HG03460 (cell line): Measurements from ENCODE around the gene WDR64.
"Not testable (repeated sequence)": the region's sequence is repeated elsewhere in the genome, so short reads cannot be mapped to it uniquely, and the experiment has no call there.

Experiments used
- ATAC-seq: cut with Tn5 transposase; IDR thresholded peaks from one replicate; pipeline ENCODE4 v1.9.1; 2021; ENCODE audit not compliant: unreplicated experiment

Gene WDR64

GRCh38 chr1:241654641-241655040 is 2.6 kb downstream of the WDR64 start:
- ATAC-seq, result no peak

GRCh38 chr1:241658081-241658793 is 6.2 kb downstream of the WDR64 start:
- ATAC-seq, result no peak

GRCh38 chr1:241659016-241659415 is 6.9 kb downstream of the WDR64 start:
- ATAC-seq, result not testable (repeated sequence)

DNA sequence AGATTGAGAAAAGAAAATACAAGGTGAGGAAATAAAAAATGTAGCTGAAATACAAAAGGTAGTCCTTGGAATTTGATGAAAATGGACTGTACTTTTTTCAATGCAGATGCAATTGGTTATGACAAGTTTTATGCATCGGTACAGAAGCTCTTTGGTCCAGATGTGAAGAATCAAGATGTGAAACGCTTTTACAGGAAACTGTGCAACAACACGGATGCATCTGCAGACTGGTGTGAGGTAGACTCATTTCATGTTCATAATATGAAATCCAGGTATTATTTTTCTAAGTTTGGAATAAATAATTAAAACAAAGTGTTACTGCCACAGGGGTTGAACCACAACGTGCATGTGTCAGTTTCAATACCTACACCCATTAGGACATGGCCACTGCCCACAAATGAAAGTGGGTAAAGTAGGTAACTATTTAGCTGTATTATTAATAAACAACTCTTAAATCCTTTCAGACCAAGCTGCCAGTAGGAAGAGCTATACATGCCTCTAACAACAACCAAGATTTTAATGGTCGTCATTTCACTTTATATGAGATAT is 8.4 kb downstream of the WDR64 start:
- no peak for ATAC-seq

GRCh38 chr1:241666419-241666818 is 14.3 kb downstream of the WDR64 start:
- no peak for ATAC-seq

GRCh38 chr1:241672301-241672700 is 20.2 kb downstream of the WDR64 start:
- no peak for ATAC-seq

DNA sequence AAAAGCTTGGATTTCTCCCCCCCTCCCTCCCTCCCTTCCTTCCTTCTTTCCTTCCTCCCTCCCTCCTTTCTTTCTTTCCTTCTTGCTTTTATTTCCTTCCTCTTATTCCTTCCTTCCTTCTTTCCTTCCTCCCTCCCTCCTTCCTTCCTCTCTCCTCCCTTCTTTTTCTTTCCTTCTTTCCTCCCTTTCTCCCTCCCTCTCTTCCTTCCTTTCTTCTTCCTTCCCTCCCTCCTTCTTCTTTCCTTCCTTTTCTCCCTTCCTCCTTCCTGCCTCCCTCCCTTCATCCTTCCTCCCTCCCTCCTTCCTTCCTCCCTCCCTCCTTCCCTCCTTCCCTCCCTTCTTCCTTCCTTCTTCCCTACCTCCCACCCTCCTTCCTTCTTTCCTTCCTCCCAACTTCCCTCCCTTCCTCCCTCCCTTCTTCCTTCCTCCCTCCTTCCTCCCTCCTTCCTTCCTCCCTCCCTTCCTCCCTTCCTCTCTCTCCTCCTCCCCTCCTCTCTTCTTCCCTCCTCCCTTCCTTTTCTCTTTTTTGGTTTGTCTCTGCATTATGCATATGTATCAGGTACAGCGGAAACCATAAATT is 22.8 kb downstream of the WDR64 start:
- ATAC-seq, result no peak

DNA sequence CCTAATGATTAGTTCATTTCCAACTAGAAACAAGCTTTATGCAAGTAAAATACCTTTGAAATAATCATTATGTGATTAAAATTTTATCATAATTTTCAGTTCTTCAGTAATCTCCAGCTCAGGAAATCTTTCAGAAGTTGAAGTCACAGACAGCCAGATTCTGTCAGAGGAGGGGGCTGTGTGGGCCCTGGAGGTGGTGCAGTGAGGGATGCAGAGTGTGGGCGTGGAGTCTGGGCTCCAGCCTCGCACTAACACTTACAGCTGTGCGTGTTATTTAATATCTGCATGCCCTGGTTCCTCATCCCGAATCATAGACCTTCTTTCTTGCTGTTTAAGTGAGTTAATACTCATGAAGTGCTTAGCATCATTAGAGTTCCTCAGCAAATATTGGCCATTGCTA is 23.9 kb downstream of the WDR64 start:
- no peak for ATAC-seq

GRCh38 chr1:241677201-241677600 is 25.1 kb downstream of the WDR64 start:
- peak; percentile 84 for ATAC-seq

DNA sequence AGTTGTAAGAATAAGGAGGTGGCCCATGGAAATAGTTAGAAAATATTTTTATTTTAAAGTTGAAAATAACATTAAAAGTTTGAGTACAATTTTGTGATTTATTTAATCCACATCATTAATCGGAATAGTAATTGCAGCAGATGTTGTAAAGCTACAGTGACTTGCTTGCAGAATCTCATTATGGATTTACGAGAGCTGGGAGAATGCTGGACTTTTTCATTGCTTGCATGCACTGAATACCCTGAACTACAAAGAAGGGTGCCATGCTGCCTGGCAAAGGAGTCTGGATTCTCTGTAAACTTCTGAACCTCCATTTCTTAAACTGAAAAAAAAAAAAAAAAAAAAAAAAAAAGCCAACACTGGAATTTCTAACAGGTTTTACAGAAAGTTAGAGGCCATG is 26.5 kb downstream of the WDR64 start:
- no peak for ATAC-seq

DNA sequence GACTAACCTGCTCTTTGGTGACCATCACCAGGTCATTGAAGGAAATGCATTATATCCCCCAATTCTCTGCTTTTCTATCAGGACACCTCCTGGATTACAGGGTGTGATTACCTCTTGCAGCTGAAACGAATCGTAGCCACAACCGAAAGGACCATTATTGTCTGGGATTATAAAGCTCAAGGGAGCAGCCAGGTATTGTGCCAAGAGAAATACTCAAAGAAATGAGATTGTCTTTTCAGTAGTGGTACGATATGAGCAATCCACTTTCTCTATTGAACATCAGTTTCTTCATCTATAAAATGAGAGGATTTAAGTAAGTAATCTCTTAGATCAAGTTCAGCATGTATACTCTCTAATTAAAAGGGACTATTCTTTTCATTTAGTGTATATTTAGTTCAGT is 27.3 kb downstream of the WDR64 start:
- no peak for ATAC-seq

- ATAC-seq, result no peak
Measured at GRCh38 chr1:241679961-241680360, 27.9 kb downstream of the WDR64 start.

GRCh38 chr1:241681861-241682448 is 29.9 kb downstream of the WDR64 start:
- not testable (repeated sequence) for ATAC-seq

DNA sequence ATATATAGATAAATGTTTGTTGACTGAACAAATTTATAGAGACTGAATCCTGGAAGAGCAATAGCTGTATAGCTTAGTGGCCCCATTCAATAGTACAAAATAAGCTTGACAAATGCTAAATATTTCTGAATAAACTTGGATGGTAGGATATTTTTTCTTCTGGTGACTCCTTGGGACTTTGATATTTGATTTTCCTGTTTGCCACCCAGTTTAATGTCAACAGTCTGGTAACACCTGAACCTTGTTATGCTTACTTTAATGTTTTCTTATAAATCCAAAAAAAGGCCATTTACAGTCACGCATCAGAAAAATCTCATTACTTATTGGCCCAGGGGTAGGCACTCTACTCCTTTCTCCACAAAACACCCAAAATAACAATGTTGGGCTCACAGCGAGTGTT is 30.8 kb downstream of the WDR64 start:
- ATAC-seq, result no peak

GRCh38 chr1:241684108-241684507 is 32.0 kb downstream of the WDR64 start:
- ATAC-seq, result no peak

GRCh38 chr1:241688940-241689368 is 36.9 kb downstream of the WDR64 start:
- ATAC-seq, result no peak

GRCh38 chr1:241695246-241696171 is 43.4 kb downstream of the WDR64 start:
- no peak for ATAC-seq

GRCh38 chr1:241696172-241696814 is 44.2 kb downstream of the WDR64 start:
- ATAC-seq, result no peak

GRCh38 chr1:241696815-241697639 is 44.9 kb downstream of the WDR64 start:
- ATAC-seq, result no peak

DNA sequence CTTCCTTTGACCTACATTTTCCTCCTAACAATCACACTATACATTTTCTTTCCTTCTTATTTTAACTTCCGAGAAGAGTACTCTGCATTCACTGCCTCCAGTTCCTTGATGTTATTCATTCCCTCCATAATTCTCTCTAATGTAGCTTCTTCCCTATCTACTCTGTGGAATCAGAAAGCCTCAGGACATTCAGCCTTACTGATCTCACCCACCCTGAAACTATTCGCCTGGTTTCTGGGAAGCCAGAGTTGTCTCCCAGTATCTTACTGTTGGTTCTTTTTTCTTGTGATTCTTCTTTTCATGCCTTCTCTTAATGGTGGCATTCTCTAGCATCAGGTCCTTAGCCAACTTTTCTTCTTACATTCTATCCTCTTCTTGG is 45.5 kb downstream of the WDR64 start:
- no peak for ATAC-seq
